Fibroblast of lung (primary cell): Measurements from ENCODE around the gene NCK2. TPM values are rescaled to one million over a fixed set of nuclear protein-coding genes. Genes with fewer than 3 reads are reported as not detected.

Experiments
- DNase-seq, 2 donors: peaks; one replicate each; pipeline versions ENCODE4 v3.0.0 to v3.0.0-alpha.2; 2010; ENCODE audit warnings: low read depth in 2 of 2
- H2AFZ ChIP-seq: 2 replicates; pipeline ENCODE4 v1.5.1; 2012; ENCODE audit warnings: low read length, control low read depth, inconsistent platforms
- H3K27ac ChIP-seq: 2 replicates; pipeline ENCODE4 v1.5.1; 2011; ENCODE audit warnings: low read length, control low read depth; ENCODE audit not compliant: insufficient read depth
- H3K27me3 ChIP-seq: 2 replicates; pipeline ENCODE4 v1.5.1; 2011; ENCODE audit warnings: mild to moderate bottlenecking, low read length; ENCODE audit not compliant: control insufficient read depth, insufficient read depth
- H3K36me3 ChIP-seq: 2 replicates; pipeline ENCODE4 v1.5.1; 2011; ENCODE audit warnings: low read length; ENCODE audit not compliant: control insufficient read depth, insufficient read depth
- H3K4me1 ChIP-seq: 2 replicates; pipeline ENCODE4 v1.5.1; 2011; ENCODE audit warnings: low read length; ENCODE audit not compliant: control insufficient read depth, insufficient read depth; ENCODE audit errors: extremely low read depth
- H3K4me2 ChIP-seq: 2 replicates; pipeline ENCODE4 v1.5.1; 2011; ENCODE audit warnings: low read length, control low read depth; ENCODE audit not compliant: insufficient read depth; ENCODE audit errors: extremely low read depth
- H3K4me3 ChIP-seq, 4 experiments: fragments of 200-600 bp in 1 of 4; sonication (generic) in 1 of 4; replicated peaks in 1 of 4; 2 replicates each; pipeline ENCODE4 v1.5.1; 2011 to 2016; ENCODE audit warnings: low read length in 4 of 4, low read depth in 3 of 4, mild to moderate bottlenecking in 3 of 4, control low read depth in 2 of 4, inconsistent platforms in 1 of 4, mixed read lengths in 1 of 4; ENCODE audit not compliant: insufficient read depth in 1 of 4; ENCODE audit errors: control extremely low read depth in 1 of 4
- H3K79me2 ChIP-seq: 2 replicates; pipeline ENCODE4 v1.5.1; 2012; ENCODE audit warnings: mild to moderate bottlenecking, low read length, inconsistent platforms; ENCODE audit not compliant: control insufficient read depth, insufficient read depth
- H3K9ac ChIP-seq: 2 replicates; pipeline ENCODE4 v1.5.1; 2011; ENCODE audit warnings: mild to moderate bottlenecking, low read length, control low read depth; ENCODE audit not compliant: insufficient read depth
- H3K9me3 ChIP-seq: 2 replicates; pipeline ENCODE4 v1.5.1; 2012; ENCODE audit warnings: low read depth, low read length; ENCODE audit not compliant: control insufficient read depth, insufficient read depth
- H4K20me1 ChIP-seq: 2 replicates; pipeline ENCODE4 v1.5.1; 2011; ENCODE audit warnings: low read length; ENCODE audit not compliant: control insufficient read depth, insufficient read depth; ENCODE audit errors: extremely low read depth
- CTCF ChIP-seq, 2 donors: IDR thresholded peaks in 1 of 2; conservative IDR thresholded peaks in 1 of 2; 1 replicate in 1 of 2; 2 replicates in 1 of 2; pipeline ENCODE4 v1.5.1; 2011 to 2012; ENCODE audit warnings: low read length in 2 of 2, control low read depth in 1 of 2, inconsistent platforms in 1 of 2, low read depth in 1 of 2, mild to moderate bottlenecking in 1 of 2
- EZH2 ChIP-seq: IDR thresholded peaks from 2 replicates; pipeline ENCODE4 v1.5.1; 2012; ENCODE audit warnings: low read length, control low read depth, mild to moderate bottlenecking; ENCODE audit errors: missing control alignments
- polyA plus RNA-seq, 2 donors: library from polyadenylated mRNA; depleted of rRNA in 1 of 2; stranded (reverse) in 1 of 2; unstranded in 1 of 2; fragments of >200 nt; gene quantifications; 2 replicates each; pipeline ENCODE4 v1.2.1, GENCODE V29; 2011 to 2012; ENCODE audit warnings: missing spikeins in 1 of 2
- total RNA-seq: library from RNA; depleted of rRNA; stranded (reverse); fragments of >200 nt; gene quantifications from 2 replicates; pipeline ENCODE4 v1.2.1, GENCODE V29; 2014

Gene NCK2
- total and polyA plus RNA-seq, 2 donors (not counting 1 experiment from before 2014, with no cell fraction given) = 25.4 to 51.3 TPM

- Histone ChIP-seq H3K36me3 (no peaks in the 10 kb centered on the region), H3K9ac (no peak overlapping the region), H3K9me3 (no peaks in the 10 kb centered on the region), H3K27ac (no peak overlapping the region), H3K79me2 (no peaks in the 10 kb centered on the region), H3K4me1 (no peaks in the 10 kb centered on the region), H4K20me1 (no peaks in the 10 kb centered on the region), H3K4me3 (no peak overlapping the region), H3K27me3 (no peaks in the 10 kb centered on the region), H3K4me2 (no peak overlapping the region), H2AFZ (no peak overlapping the region)
- TF ChIP-seq CTCF (conservative IDR thresholded peaks at IDR 0.05 in 1 of 2, IDR thresholded peaks at IDR 0.05 in 1 of 2; ENCODE audit: low read depth in 1 of 2, low read length in 2 of 2) (no peak), EZH2 (no peak)
- DNase-seq = no peak
Observed at GRCh38 chr2:105936954-105937353, 192.2 kb downstream of the NCK2 start.

DNA sequence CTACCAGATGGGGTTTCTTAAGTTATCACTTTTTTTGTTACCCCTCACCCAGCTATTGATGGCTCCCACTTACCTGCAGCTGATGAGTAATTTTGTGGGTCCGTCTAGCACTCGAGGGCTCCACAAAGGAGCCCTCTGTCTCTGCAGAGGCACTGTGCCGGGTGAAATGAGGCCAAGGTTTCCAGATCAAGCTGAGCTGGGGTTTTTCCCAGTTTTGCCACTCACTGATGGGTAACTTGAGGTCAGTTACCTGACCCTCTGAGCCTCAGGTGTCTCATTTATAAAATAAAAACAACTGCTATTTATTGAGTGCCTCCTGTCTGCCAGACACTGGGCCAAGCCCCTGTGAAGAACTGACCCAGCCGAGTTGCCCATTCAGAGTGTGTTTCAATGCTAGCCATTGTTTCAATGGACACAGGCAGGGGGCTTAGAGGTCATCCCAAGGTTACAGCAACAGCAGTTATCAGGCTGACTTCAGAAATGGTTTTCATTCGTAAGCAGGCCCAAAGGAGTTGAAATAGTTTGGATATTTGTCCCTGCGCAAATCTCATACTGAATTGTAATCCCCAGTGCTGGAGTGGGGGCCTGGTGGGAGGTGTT is 192.9 kb downstream of the NCK2 start:
- no peaks in the 10 kb centered on the region for H3K4me1 ChIP-seq
- no peak overlapping the region for H3K4me2 ChIP-seq
- no peaks in the 10 kb centered on the region for H3K9me3 ChIP-seq
- no peak overlapping the region for H3K9ac ChIP-seq
- H4K20me1 ChIP-seq = no peaks in the 10 kb centered on the region
- no peak for DNase-seq
- no peaks in the 10 kb centered on the region for H3K36me3 ChIP-seq
- no peak overlapping the region for H2AFZ ChIP-seq
- no peaks in the 10 kb centered on the region for H3K79me2 ChIP-seq
- H3K27ac ChIP-seq = no peak overlapping the region
- H3K4me3 ChIP-seq = no peak overlapping the region
- no peak for TF ChIP-seq EZH2
- no peak for TF ChIP-seq CTCF (conservative IDR thresholded peaks at IDR 0.05 in 1 of 2, IDR thresholded peaks at IDR 0.05 in 1 of 2; ENCODE audit: low read depth in 1 of 2, low read length in 2 of 2)
- no peaks in the 10 kb centered on the region for H3K27me3 ChIP-seq
